Smooth muscle cell (in vitro differentiated cells): ENCODE data around the gene CANT1. TPM values are rescaled to one million over a fixed set of nuclear protein-coding genes. Genes with fewer than 3 reads are reported as not detected.

ENCODE experiments used
- DNase-seq: peaks from one replicate; lab custom pipeline; 2025; ENCODE audit not compliant: unreplicated experiment; lab: John Stamatoyannopoulos, UW
- H2AFZ ChIP-seq: fragments of 200-600 bp; sonication (generic); 2 replicates; pipeline ENCODE4 v1.6.0; 2016; ENCODE audit warnings: antibody characterized with exemption, low read depth, mild to moderate bottlenecking
- H3F3A ChIP-seq: fragments of 200-600 bp; sonication (generic); 2 replicates; pipeline ENCODE4 v1.6.0; 2017; ENCODE audit warnings: antibody characterized with exemption, low read depth
- H3K27ac ChIP-seq: fragments of 200-600 bp; sonication (generic); 2 replicates; pipeline ENCODE4 v1.5.1; 2016; ENCODE audit warnings: low read depth, mild to moderate bottlenecking
- H3K27me3 ChIP-seq: fragments of 200-600 bp; sonication (generic); 2 replicates; pipeline ENCODE4 v1.6.1; 2016; ENCODE audit warnings: low read depth, mild to moderate bottlenecking
- H3K36me3 ChIP-seq: fragments of 200-600 bp; sonication (generic); 2 replicates; pipeline ENCODE4 v1.5.1; 2016; ENCODE audit warnings: low read depth
- H3K4me1 ChIP-seq: fragments of 200-600 bp; sonication (generic); 2 replicates; pipeline ENCODE4 v1.5.1; 2016; ENCODE audit warnings: low read depth
- H3K4me2 ChIP-seq: fragments of 200-600 bp; sonication (generic); 2 replicates; pipeline ENCODE4 v1.6.0; 2016; ENCODE audit warnings: mild to moderate bottlenecking
- H3K4me3 ChIP-seq: fragments of 200-600 bp; sonication (generic); 2 replicates; pipeline ENCODE4 v1.5.1; 2016; ENCODE audit warnings: mild to moderate bottlenecking
- H3K79me2 ChIP-seq: fragments of 200-600 bp; sonication (generic); 2 replicates; pipeline ENCODE4 v1.6.0; 2016; ENCODE audit warnings: low read depth, mild to moderate bottlenecking
- H3K9ac ChIP-seq: fragments of 200-600 bp; sonication (generic); 2 replicates; pipeline ENCODE4 v1.6.0; 2016; ENCODE audit warnings: low read depth
- H3K9me3 ChIP-seq: fragments of 200-600 bp; sonication (generic); replicated peaks from 2 replicates; pipeline ENCODE4 v1.5.1; 2016; ENCODE audit warnings: low read depth
- H4K20me1 ChIP-seq: fragments of 200-600 bp; sonication (generic); 2 replicates; pipeline ENCODE4 v1.6.0; 2016; ENCODE audit warnings: low read depth
- CTCF ChIP-seq: fragments of 200-600 bp; sonication (generic); IDR thresholded peaks from 2 replicates; pipeline ENCODE4 v1.5.1; 2017; ENCODE audit warnings: borderline replicate concordance, mild to moderate bottlenecking, antibody characterized with exemption; ENCODE audit not compliant: insufficient read depth, poor library complexity, severe bottlenecking
- WGBS: methylation state at CpG from one replicate; pipeline ENCODE4 v1.1.7; 2016; ENCODE audit warnings: low lambda C conversion rate; 5-methylcytosine and 5-hydroxymethylcytosine counted together
- polyA plus RNA-seq: library from polyadenylated mRNA; unstranded; fragments of >200 nt; fragmentation: Nextera tagmentation; extraction: Ambion mirVana; gene quantifications from 2 replicates; pipeline ENCODE4 v1.2.1, GENCODE V29; 2016
- total RNA-seq: library from RNA; depleted of rRNA; stranded (reverse); fragments of >200 nt; gene quantifications from 2 replicates; pipeline ENCODE4 v1.2.3, GENCODE V29; 2014

Gene CANT1
- total and polyA plus RNA-seq, 2 experiments from 2014 or later: 38.3 to 42.1 TPM

GRCh38 chr17:79002796-79003593 is 6.6 kb downstream of the CANT1 start:
- Histone ChIP-seq H3K36me3 (no peaks in the 10 kb centered on the region), H3K9ac (no peak overlapping the region), H3K4me3 (no peak overlapping the region), H2AFZ (no peak overlapping the region), H3K4me1 (no peaks in the 10 kb centered on the region), H3K9me3 (no peaks in the 10 kb centered on the region), H4K20me1 (peaks cover 88% of the 10 kb centered on the region), H3K4me2 (no peak overlapping the region), H3K27me3 (no peaks in the 10 kb centered on the region), H3F3A (no peaks in the 10 kb centered on the region), H3K27ac (no peak overlapping the region), H3K79me2 (peaks cover 33% of the 10 kb centered on the region)
- no peak for DNase-seq
- 88% methylated on average over 20 of the region's 20 CpGs for WGBS
- no peak for TF ChIP-seq CTCF

- no peak overlapping the region for H3K27ac ChIP-seq
- H3K4me2 ChIP-seq: no peak overlapping the region
- H3K27me3 ChIP-seq: no peaks in the 10 kb centered on the region
- WGBS: 94% methylated on average over 14 of the region's 14 CpGs
- no peaks in the 10 kb centered on the region for H3K4me1 ChIP-seq
- H3K79me2 ChIP-seq: peaks cover 26% of the 10 kb centered on the region
- no peaks in the 10 kb centered on the region for H3K9me3 ChIP-seq
- no peaks in the 10 kb centered on the region for H3F3A ChIP-seq
- peaks cover 88% of the 10 kb centered on the region for H4K20me1 ChIP-seq
- no peak overlapping the region for H3K9ac ChIP-seq
- H3K36me3 ChIP-seq: no peaks in the 10 kb centered on the region
- TF ChIP-seq CTCF: no peak
- no peak for DNase-seq
- H3K4me3 ChIP-seq: no peak overlapping the region
- H2AFZ ChIP-seq: no peak overlapping the region
These were observed 7.3 kb downstream of the CANT1 start for GRCh38 chr17:79002291-79002690.

- H3K36me3 ChIP-seq: no peaks in the 10 kb centered on the region
- peaks cover 17% of the 10 kb centered on the region for H3K79me2 ChIP-seq
- no peak for TF ChIP-seq CTCF
- no peaks in the 10 kb centered on the region for H3K27me3 ChIP-seq
- H3F3A ChIP-seq: no peaks in the 10 kb centered on the region
- no peaks in the 10 kb centered on the region for H3K9me3 ChIP-seq
- 96% methylated on average over 19 of the region's 19 CpGs for WGBS
- no peak overlapping the region for H3K9ac ChIP-seq
- H3K27ac ChIP-seq: no peak overlapping the region
- DNase-seq: no peak
- H3K4me3 ChIP-seq: no peak overlapping the region
- no peak overlapping the region for H2AFZ ChIP-seq
- H4K20me1 ChIP-seq: peaks cover 82% of the 10 kb centered on the region
- no peak overlapping the region for H3K4me2 ChIP-seq
- H3K4me1 ChIP-seq: no peaks in the 10 kb centered on the region
These were observed 8.2 kb downstream of the CANT1 start for GRCh38 chr17:79001190-79002020.
